Neuronal stem cell (in vitro differentiated cells): ENCODE measurements around the gene CRISP3.

Source experiments
- DNase-seq: peaks from one replicate; pipeline ENCODE4 v3.0.0-alpha.2; 2013; ENCODE audit warnings: low spot score
- H2AFZ ChIP-seq: one replicate; pipeline ENCODE4 v1.6.1; 2013; ENCODE audit warnings: mild to moderate bottlenecking, low read length, inconsistent platforms
- H2AK5ac ChIP-seq: 2 replicates; pipeline ENCODE4 v1.6.1; 2013; ENCODE audit warnings: low read depth, mild to moderate bottlenecking, inconsistent platforms, low read length, moderate library complexity, mixed read lengths
- H2BK120ac ChIP-seq: 2 replicates; pipeline ENCODE4 v1.6.1; 2013; ENCODE audit warnings: low read depth, mild to moderate bottlenecking, inconsistent platforms, low read length, moderate library complexity, mixed read lengths
- H2BK12ac ChIP-seq: one replicate; pipeline ENCODE4 v1.6.1; 2013; ENCODE audit warnings: low read length, inconsistent platforms
- H2BK15ac ChIP-seq: 2 replicates; pipeline ENCODE4 v1.6.1; 2013; ENCODE audit warnings: mild to moderate bottlenecking, low read length, inconsistent platforms, mixed read lengths
- H2BK5ac ChIP-seq: one replicate; pipeline ENCODE4 v1.6.1; 2013; ENCODE audit warnings: inconsistent platforms, mild to moderate bottlenecking, low read length, moderate library complexity
- H3K14ac ChIP-seq: one replicate; pipeline ENCODE4 v1.6.1; 2013; ENCODE audit warnings: low read length, inconsistent platforms
- H3K18ac ChIP-seq: 2 replicates; pipeline ENCODE4 v1.6.1; 2013; ENCODE audit warnings: low read length, inconsistent platforms
- H3K23ac ChIP-seq: 2 replicates; pipeline ENCODE4 v1.6.1; 2013; ENCODE audit warnings: low read depth, mild to moderate bottlenecking, mixed read lengths, low read length, inconsistent platforms; ENCODE audit not compliant: poor library complexity
- H3K27ac ChIP-seq: replicated peaks from 3 replicates; pipeline ENCODE4 v1.5.1; 2013; ENCODE audit warnings: low read length, inconsistent platforms
- H3K27me3 ChIP-seq, 3 experiments: 2 replicates each; pipeline ENCODE4 v1.6.1; 2013; ENCODE audit warnings: low read length in 3 of 3, mild to moderate bottlenecking in 2 of 3, inconsistent platforms in 1 of 3, low read depth in 1 of 3, mixed read lengths in 1 of 3, moderate library complexity in 1 of 3; ENCODE audit not compliant: control insufficient read depth in 3 of 3, insufficient read depth in 3 of 3
- H3K36me3 ChIP-seq, 2 donors: replicated peaks in 1 of 2; 2 replicates each; pipeline ENCODE4 v1.6.1; 2013; ENCODE audit warnings: low read length in 2 of 2; ENCODE audit not compliant: control insufficient read depth in 2 of 2, insufficient read depth in 2 of 2
- H3K4ac ChIP-seq: 2 replicates; pipeline ENCODE4 v1.6.1; 2013; ENCODE audit warnings: inconsistent platforms, mild to moderate bottlenecking, low read length, moderate library complexity
- H3K4me1 ChIP-seq, 2 donors: 1 replicate in 1 of 2; 2 replicates in 1 of 2; pipeline ENCODE4 v1.6.1; 2013; ENCODE audit warnings: low read length in 2 of 2, low read depth in 1 of 2; ENCODE audit not compliant: control insufficient read depth in 2 of 2, insufficient read depth in 1 of 2
- H3K4me2 ChIP-seq: one replicate; pipeline ENCODE4 v1.6.1; 2013; ENCODE audit warnings: mild to moderate bottlenecking, low read length, inconsistent platforms; ENCODE audit not compliant: insufficient read depth, poor library complexity, severe bottlenecking
- H3K4me3 ChIP-seq, 2 donors: 2 replicates each; pipeline ENCODE4 v1.5.1; 2013; ENCODE audit warnings: low read length in 2 of 2, mild to moderate bottlenecking in 2 of 2, inconsistent platforms in 1 of 2, moderate library complexity in 1 of 2
- H3K79me1 ChIP-seq: one replicate; pipeline ENCODE4 v1.6.1; 2013; ENCODE audit warnings: low read depth, mild to moderate bottlenecking, inconsistent platforms, low read length, moderate library complexity
- H3K9ac ChIP-seq: one replicate; pipeline ENCODE4 v1.6.1; 2013; ENCODE audit warnings: mild to moderate bottlenecking, low read depth, low read length, inconsistent platforms; ENCODE audit not compliant: poor library complexity
- H3K9me3 ChIP-seq, 2 donors: replicated peaks in 1 of 2; 2 replicates each; pipeline versions ENCODE3 to v1.6.1; 2013; ENCODE audit warnings: low read length in 2 of 2, mild to moderate bottlenecking in 2 of 2, inconsistent platforms in 1 of 2, low read depth in 1 of 2, mixed read lengths in 1 of 2, moderate library complexity in 1 of 2; ENCODE audit not compliant: control insufficient read depth in 2 of 2, insufficient read depth in 1 of 2
- H4K8ac ChIP-seq: one replicate; pipeline ENCODE4 v1.6.1; 2013; ENCODE audit warnings: low read depth, mild to moderate bottlenecking, inconsistent platforms, low read length, moderate library complexity
- H4K91ac ChIP-seq: one replicate; pipeline ENCODE4 v1.6.1; 2013; ENCODE audit warnings: low read length, low read depth, mild to moderate bottlenecking, inconsistent platforms; ENCODE audit not compliant: poor library complexity
- WGBS, 2 donors: extraction: QIAGEN DNeasy Blood & Tissue Kit; methylation state at CpG; one replicate each; pipeline ENCODE4 v1.1.7; 2013; ENCODE audit warnings: missing lambda C conversion rate in 2 of 2, mixed read lengths in 1 of 2; ENCODE audit not compliant: insufficient read length in 2 of 2, insufficient replicate concordance in 1 of 2; ENCODE audit errors: extremely low coverage in 2 of 2; 5-methylcytosine and 5-hydroxymethylcytosine counted together

Gene CRISP3

GRCh38 chr6:49782725-49783124, 38.5 kb upstream of the CRISP3 start:
- peaks cover 0 to 2% of the 10 kb centered on the region in 2 donors for H3K9me3 ChIP-seq
- no peaks in the 10 kb centered on the region for H3K27me3 ChIP-seq
- no CpG with 5 or more reads among the region's 7 CpGs for WGBS, 2 donors
- no peak overlapping the region for H4K8ac ChIP-seq
- H4K91ac ChIP-seq, result no peak overlapping the region
- H2AK5ac ChIP-seq, result no peak overlapping the region
- no peak overlapping the region for H3K27ac ChIP-seq
- no peak overlapping the region for H2BK15ac ChIP-seq
- no peak overlapping the region for H3K23ac ChIP-seq
- no peak overlapping the region for H3K4me2 ChIP-seq
- no peak overlapping the region for H3K18ac ChIP-seq
- no peak overlapping the region for H2AFZ ChIP-seq
- no peaks in the 10 kb centered on the region for H3K4me1 ChIP-seq
- no peak for DNase-seq
- H3K36me3 ChIP-seq, result no peaks in the 10 kb centered on the region
- no peak overlapping the region for H3K4me3 ChIP-seq
- H3K4ac ChIP-seq, result no peak overlapping the region
- no peak overlapping the region for H3K9ac ChIP-seq
- H3K14ac ChIP-seq, result no peak overlapping the region
- H2BK120ac ChIP-seq, result no peak overlapping the region
- H2BK12ac ChIP-seq, result no peak overlapping the region
- H3K79me1 ChIP-seq, result no peaks in the 10 kb centered on the region
- no peak overlapping the region for H2BK5ac ChIP-seq

DNA sequence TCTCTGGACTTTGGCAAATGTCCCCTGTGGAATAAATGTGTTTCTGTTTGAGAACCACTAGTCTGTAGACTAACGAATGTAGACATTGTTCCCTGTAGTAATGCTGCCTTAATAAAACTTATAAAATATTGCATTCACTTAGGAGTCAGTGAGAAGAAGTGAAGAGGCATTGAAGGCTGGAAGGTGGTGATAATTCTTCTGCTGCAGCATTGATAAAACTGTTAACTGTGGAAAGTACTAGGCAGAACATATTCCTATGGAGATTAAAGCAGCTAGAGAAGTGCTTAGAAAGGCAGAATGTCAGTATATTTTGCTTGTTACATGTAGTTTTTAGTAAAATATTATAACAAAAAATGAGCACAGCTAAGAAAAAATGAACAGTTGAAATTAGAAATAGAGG, 38.1 kb upstream of the CRISP3 start:
- H3K36me3 ChIP-seq, result no peaks in the 10 kb centered on the region
- no peak overlapping the region for H3K9ac ChIP-seq
- no peak overlapping the region for H2BK15ac ChIP-seq
- H2BK120ac ChIP-seq, result no peak overlapping the region
- no peak overlapping the region for H2AFZ ChIP-seq
- no peak overlapping the region for H2BK12ac ChIP-seq
- no peak overlapping the region for H3K18ac ChIP-seq
- no peak overlapping the region for H3K4me2 ChIP-seq
- no peak overlapping the region for H3K27ac ChIP-seq
- H4K8ac ChIP-seq, result no peak overlapping the region
- H2BK5ac ChIP-seq, result no peak overlapping the region
- no peaks in the 10 kb centered on the region for H3K79me1 ChIP-seq
- no CpG with 5 or more reads among the region's 1 CpG for WGBS, 2 donors
- no peak overlapping the region for H3K4me3 ChIP-seq
- no peak overlapping the region for H3K4ac ChIP-seq
- H3K9me3 ChIP-seq, result peaks cover 0 to 2% of the 10 kb centered on the region in 2 donors
- no peak for DNase-seq
- no peak overlapping the region for H4K91ac ChIP-seq
- H3K14ac ChIP-seq, result no peak overlapping the region
- no peak overlapping the region for H2AK5ac ChIP-seq
- H3K23ac ChIP-seq, result no peak overlapping the region
- no peaks in the 10 kb centered on the region for H3K27me3 ChIP-seq
- no peaks in the 10 kb centered on the region for H3K4me1 ChIP-seq

GRCh38 chr6:49776444-49776843, 32.3 kb upstream of the CRISP3 start:
- Histone ChIP-seq H2BK120ac (no peak overlapping the region), H4K8ac (no peak overlapping the region), H3K36me3 (no peaks in the 10 kb centered on the region), H2BK12ac (no peak overlapping the region), H2BK5ac (no peak overlapping the region), H3K4me2 (no peak overlapping the region), H3K79me1 (no peaks in the 10 kb centered on the region), H3K4ac (no peak overlapping the region), H3K9me3 (no peaks in the 10 kb centered on the region), H3K23ac (no peak overlapping the region), H4K91ac (no peak overlapping the region), H3K4me3 (no peak overlapping the region), H2AFZ (no peak overlapping the region), H3K4me1 (no peaks in the 10 kb centered on the region), H3K27ac (no peak overlapping the region), H3K9ac (no peak overlapping the region), H3K14ac (no peak overlapping the region), H2BK15ac (no peak overlapping the region), H2AK5ac (no peak overlapping the region), H3K27me3 (no peaks in the 10 kb centered on the region), H3K18ac (no peak overlapping the region)
- no CpG with 5 or more reads among the region's 1 CpG for WGBS, 2 donors
- no peak for DNase-seq

DNA sequence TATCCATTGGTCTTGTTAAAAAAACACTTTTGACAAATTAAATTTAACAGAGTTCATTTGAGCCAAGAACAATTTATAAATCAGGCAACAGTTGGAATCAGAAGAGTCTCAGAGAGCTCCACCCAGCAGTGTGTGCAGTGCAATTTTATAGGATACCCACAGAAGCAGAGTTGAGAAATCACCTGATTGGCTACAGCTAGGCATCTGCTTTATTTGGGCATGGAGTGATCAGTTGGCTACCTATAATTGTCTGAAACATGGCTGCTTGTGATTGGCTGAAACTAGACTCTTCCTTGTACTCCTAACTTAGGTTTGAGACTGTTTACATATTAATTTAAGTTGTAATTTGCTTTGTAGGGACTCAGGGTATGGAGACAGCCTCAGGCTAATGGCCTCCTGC, 30.9 kb upstream of the CRISP3 start:
- Histone ChIP-seq H3K4ac (no peak overlapping the region), H3K27me3 (no peaks in the 10 kb centered on the region), H2BK12ac (no peak overlapping the region), H3K36me3 (no peaks in the 10 kb centered on the region), H3K23ac (no peak overlapping the region), H3K4me3 (no peak overlapping the region), H2AFZ (no peak overlapping the region), H3K79me1 (no peaks in the 10 kb centered on the region), H3K27ac (no peak overlapping the region), H2BK120ac (no peak overlapping the region), H3K4me1 (no peaks in the 10 kb centered on the region), H3K9ac (no peak overlapping the region), H2BK5ac (no peak overlapping the region), H2AK5ac (no peak overlapping the region), H3K18ac (no peak overlapping the region), H3K14ac (no peak overlapping the region), H4K8ac (no peak overlapping the region), H2BK15ac (no peak overlapping the region), H3K9me3 (no peaks in the 10 kb centered on the region), H4K91ac (no peak overlapping the region), H3K4me2 (no peak overlapping the region)
- DNase-seq, result no peak
